GM12878 (cell line): ENCODE results near the gene FURIN. TPM values are rescaled to one million over a fixed set of nuclear protein-coding genes. Genes with fewer than 3 reads are reported as not detected.

Source experiments
- ATAC-seq: fragments of 200-7000 bp; cut with Tn5 transposase; 3 replicates; pipeline ENCODE4 v1.9.1; 2020; ENCODE audit warnings: mild to moderate bottlenecking, moderate library complexity
- BruUV-seq: library from RNA; stranded (reverse); fragments of 400-500 nt; replicated peaks from 2 replicates; lab custom pipeline; 2021; lab: Mats Ljungman, UMichigan
- CTCF ChIA-PET: fragments of 300-600 bp; sonication (Branson Sonifier 250); formaldehyde crosslinking; extraction: SDS; loops from one replicate; lab custom pipeline; 2021; ENCODE audit warnings: inconsistent platforms; lab: Yijun Ruan, JAX
- POLR2A ChIA-PET: fragments of 350-600 bp; formaldehyde crosslinking; extraction: SDS; loops from one replicate; lab custom pipeline; 2021; ENCODE audit warnings: inconsistent platforms; lab: Charles Lee
- RAD21 ChIA-PET: fragments of 300-600 bp; sonication (Branson Sonifier 250); formaldehyde crosslinking; loops from one replicate; lab custom pipeline; 2023; ENCODE audit warnings: antibody characterized with exemption; ENCODE audit not compliant: unreplicated experiment; lab: Charles Lee
- SMC1A ChIA-PET: fragments of 300-600 bp; sonication (Branson Sonifier 250); formaldehyde crosslinking; loops from one replicate; lab custom pipeline; 2023; ENCODE audit not compliant: unreplicated experiment, uncharacterized antibody; lab: Charles Lee
- DNase-seq: peaks from one replicate; pipeline ENCODE4 v3.0.0-alpha.2; 2011; ENCODE audit warnings: low read depth, low spot score
- FAIRE-seq: peaks from 3 replicates; lab custom pipeline; 2011; peaks lifted over from hg19 to GRCh38; lab: Jason Lieb, UNC
- H2AFZ ChIP-seq: 2 replicates; pipeline ENCODE4 v1.6.0; 2011; ENCODE audit warnings: low read depth, low read length, control low read depth; ENCODE audit not compliant: control insufficient read depth
- H3K27ac ChIP-seq: 2 replicates; pipeline ENCODE4 v1.5.1; 2011; ENCODE audit warnings: control low read depth; ENCODE audit not compliant: control insufficient read depth, insufficient read depth
- H3K27me3 ChIP-seq, 2 experiments: replicated peaks in 1 of 2; 2 replicates each; pipeline versions ENCODE4 v1.6.0 to v1.6.1; 2011; ENCODE audit warnings: low read length in 1 of 2; ENCODE audit not compliant: control insufficient read depth in 2 of 2, insufficient read depth in 2 of 2
- H3K36me3 ChIP-seq, 2 experiments: 2 replicates each; pipeline ENCODE4 v1.5.1; 2011; ENCODE audit warnings: low read length in 1 of 2; ENCODE audit not compliant: control insufficient read depth in 2 of 2, insufficient read depth in 2 of 2
- H3K4me1 ChIP-seq: 2 replicates; pipeline ENCODE4 v1.6.1; 2011; ENCODE audit warnings: mild to moderate bottlenecking, low read length, moderate library complexity, mixed read lengths; ENCODE audit not compliant: control insufficient read depth, insufficient read depth
- H3K4me2 ChIP-seq: 2 replicates; pipeline ENCODE4 v1.6.0; 2011; ENCODE audit warnings: control low read depth; ENCODE audit not compliant: control insufficient read depth, insufficient read depth
- H3K4me3 ChIP-seq: fragments of 200-600 bp; sonication (generic); 2 replicates; pipeline ENCODE4 v1.5.1; 2016
- H3K79me2 ChIP-seq: 2 replicates; pipeline ENCODE4 v1.6.0; 2011; ENCODE audit warnings: low read length; ENCODE audit not compliant: control insufficient read depth, insufficient read depth
- H3K9ac ChIP-seq: 2 replicates; pipeline ENCODE4 v1.8.0; 2011; ENCODE audit warnings: low read length, control low read depth, mixed read lengths; ENCODE audit not compliant: control insufficient read depth, insufficient read depth
- H3K9me3 ChIP-seq: replicated peaks from 3 replicates; pipeline ENCODE4 v1.5.1; 2011; ENCODE audit warnings: mild to moderate bottlenecking, low read length; ENCODE audit not compliant: control insufficient read depth, insufficient read depth
- H4K20me1 ChIP-seq: 2 replicates; pipeline ENCODE4 v1.6.0; 2011; ENCODE audit not compliant: control insufficient read depth, insufficient read depth
- ZNF687 ChIP-seq: fragments of 450-650 bp; IDR thresholded peaks from 2 replicates; pipeline ENCODE4 v1.6.1; 2017; ENCODE audit warnings: mild to moderate bottlenecking, moderate library complexity
- WGBS: methylation state at CpG from one replicate; pipeline ENCODE4 v1.1.6; 2016; ENCODE audit warnings: low lambda C conversion rate; ENCODE audit not compliant: insufficient replicate concordance, insufficient coverage; ENCODE audit errors: missing lambda C conversion rate; 5-methylcytosine and 5-hydroxymethylcytosine counted together
- in situ Hi-C: fragments of 300-500 bp; cut with MboI; formaldehyde crosslinking; loops from 9 replicates; pipeline ENCODE4 v1.14.3; 2018; ENCODE audit warnings: mixed read lengths
- intact Hi-C: fragments of 100-400 bp; cut with micrococcal nuclease; formaldehyde crosslinking; loops from one replicate; pipeline ENCODE4 v1.14.2; 2022; ENCODE audit not compliant: unreplicated experiment
- polyA plus RNA-seq, 11 experiments: library from polyadenylated mRNA; depleted of rRNA in 4 of 11; unstranded in 6 of 11; stranded (reverse) in 5 of 11; fragments of >200 nt; fragmentation: Nextera tagmentation in 4 of 11; fragmentation: Illumina TruSeq in 1 of 11; extraction: Ambion mirVana in 4 of 11; extraction: Trizol in 1 of 11; gene quantifications; 1 replicate in 1 of 11; 2 replicates in 10 of 11; pipeline versions ENCODE4 v1.2.1 to v1.2.3, GENCODE V29; 2011 to 2016; ENCODE audit warnings: inconsistent platforms in 2 of 11, missing spikeins in 2 of 11, low read depth in 1 of 11
- total RNA-seq, 4 experiments: library from RNA; depleted of rRNA in 3 of 4; stranded (reverse); fragments of >200 nt in 3 of 4; fragmentation: Illumina TruSeq in 1 of 4; extraction: Trizol in 1 of 4; gene quantifications; 2 replicates each; pipeline versions ENCODE4 v1.2.1 to v1.2.3, GENCODE V29; 2013 to 2021

The FURIN gene
- total and polyA plus RNA-seq, 10 of the 15 experiments (the other 5 are each of a cell fraction or from before 2014, with no cell fraction given): 0.47 to 39.9 (median 8.0) TPM

- SMC1A ChIA-PET: no interaction called here
- BruUV-seq: no TSS peak
- CTCF ChIA-PET: no interaction called here
- Histone ChIP-seq H3K79me2 (peaks cover 3% of the 10 kb centered on the region), H3K4me3 (no peak overlapping the region), H3K27ac (no peak overlapping the region), H2AFZ (no peak overlapping the region), H3K27me3 (no peaks in the 10 kb centered on the region), H4K20me1 (peaks cover 4% of the 10 kb centered on the region; the same call in 1 of the 2 replicates), H3K9me3 (no peaks in the 10 kb centered on the region), H3K9ac (no peak overlapping the region), H3K4me1 (no peaks in the 10 kb centered on the region), H3K36me3 (peaks cover 17 to 40% of the 10 kb centered on the region in 2 experiments; a peak in 3 of 4 replicates)
- intact Hi-C loops (no loop called here), in situ Hi-C loops (no loop called here)
- DNase-seq (no peak), FAIRE-seq (no peak), ATAC-seq (no peak)
- WGBS: 98% methylated on average over 9 of the region's 15 CpGs
- RAD21 ChIA-PET: no interaction called here
- POLR2A ChIA-PET: no interaction called here
- no peak for TF ChIP-seq ZNF687
- TF ChIP-seq, all 136 proteins: peak for 0
- H3K4me2 ChIP-seq: no peak overlapping the region
These were observed 10.3 kb downstream of the FURIN start for GRCh38 chr15:90878660-90879059.
